Measurements from ENCODE around the gene SBSN.

The SBSN gene

GRCh38 chr19:35553385-35554000, 25.4 kb upstream of the SBSN start:
- DNase-seq, result no peak

- no peak for DNase-seq
Measured at GRCh38 chr19:35552534-35553384, 24.6 kb upstream of the SBSN start.

- no peak for DNase-seq
Measured at GRCh38 chr19:35551091-35551810, 23.1 kb upstream of the SBSN start.

- DNase-seq, result no peak
Measured at GRCh38 chr19:35549879-35550523, 21.9 kb upstream of the SBSN start.

GRCh38 chr19:35549174-35549788, 21.2 kb upstream of the SBSN start:
- peak; percentile 72 for DNase-seq

GRCh38 chr19:35546532-35546931, 18.4 kb upstream of the SBSN start:
- no peak for DNase-seq

GRCh38 chr19:35545855-35546381, 17.8 kb upstream of the SBSN start:
- peak; percentile 84 for DNase-seq

GRCh38 chr19:35545001-35545854, 17.1 kb upstream of the SBSN start, which contains the start of gene TMEM147:
TSS of gene TMEM147 (plus strand) at chr19:35545626. CDS start at chr19:35545740, 114 bp downstream.
- DNase-seq, result peak; percentile 88

- no peak for DNase-seq
Measured at GRCh38 chr19:35544110-35544802, 16.1 kb upstream of the SBSN start.

- no peak for DNase-seq
Measured at GRCh38 chr19:35543280-35544109, 15.4 kb upstream of the SBSN start.

GRCh38 chr19:35542209-35542608, 14.1 kb upstream of the SBSN start:
- no peak for DNase-seq

- DNase-seq, result no peak
Measured at GRCh38 chr19:35540356-35540927, 12.3 kb upstream of the SBSN start.

GRCh38 chr19:35539850-35540249, 11.7 kb upstream of the SBSN start:
- DNase-seq, result no peak

GRCh38 chr19:35539314-35539713, 11.2 kb upstream of the SBSN start:
- no peak for DNase-seq

GRCh38 chr19:35534803-35535480, 6.8 kb upstream of the SBSN start:
- DNase-seq, result no peak

GRCh38 chr19:35533822-35534392, 5.8 kb upstream of the SBSN start:
- peak; percentile 9 for DNase-seq

GRCh38 chr19:35533201-35533821, 5.2 kb upstream of the SBSN start, which contains the start of gene GAPDHS:
TSS of gene GAPDHS (plus strand) at chr19:35533456. CDS start at chr19:35533528, 72 bp downstream.
- DNase-seq, result no peak

- no peak for DNase-seq
Measured at GRCh38 chr19:35531291-35531690, 3.2 kb upstream of the SBSN start.

Data from activated CD4-positive, alpha-beta T cell treated with anti-CD3 and anti-CD28 coated beads, Interleukin-2, amount 50 U/mL, for 16 hours (primary cell).